Retina (tissue), 1 donor: ENCODE data around the gene IL36RN.
"Not testable (repeated sequence)": the region's sequence is repeated elsewhere in the genome, so short reads cannot be mapped to it uniquely, and the experiment has no call there.

Experiments
- DNase-seq: peaks from one replicate; pipeline ENCODE4 v3.0.0-alpha.2; 2016

The IL36RN gene

DNA sequence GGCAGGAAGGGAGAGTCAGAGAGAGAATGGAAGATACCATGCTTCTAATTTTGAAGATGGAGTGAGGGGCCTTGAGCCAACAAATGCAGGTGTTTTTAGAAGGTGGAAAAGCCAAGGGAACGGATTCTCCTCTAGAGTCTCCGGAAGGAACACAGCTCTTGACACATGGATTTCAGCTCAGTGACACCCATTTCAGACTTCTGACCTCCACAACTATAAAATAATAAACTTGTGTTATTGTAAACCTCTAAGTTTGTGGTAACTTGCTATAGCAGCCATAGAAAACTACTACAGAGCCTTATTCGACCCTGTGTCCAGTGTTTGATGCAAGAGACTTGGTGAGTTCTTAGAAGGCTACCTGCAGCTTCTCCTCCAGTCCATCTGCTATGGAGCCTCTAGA, 16.6 kb downstream of the IL36RN start:
- DNase-seq, result no peak

DNA sequence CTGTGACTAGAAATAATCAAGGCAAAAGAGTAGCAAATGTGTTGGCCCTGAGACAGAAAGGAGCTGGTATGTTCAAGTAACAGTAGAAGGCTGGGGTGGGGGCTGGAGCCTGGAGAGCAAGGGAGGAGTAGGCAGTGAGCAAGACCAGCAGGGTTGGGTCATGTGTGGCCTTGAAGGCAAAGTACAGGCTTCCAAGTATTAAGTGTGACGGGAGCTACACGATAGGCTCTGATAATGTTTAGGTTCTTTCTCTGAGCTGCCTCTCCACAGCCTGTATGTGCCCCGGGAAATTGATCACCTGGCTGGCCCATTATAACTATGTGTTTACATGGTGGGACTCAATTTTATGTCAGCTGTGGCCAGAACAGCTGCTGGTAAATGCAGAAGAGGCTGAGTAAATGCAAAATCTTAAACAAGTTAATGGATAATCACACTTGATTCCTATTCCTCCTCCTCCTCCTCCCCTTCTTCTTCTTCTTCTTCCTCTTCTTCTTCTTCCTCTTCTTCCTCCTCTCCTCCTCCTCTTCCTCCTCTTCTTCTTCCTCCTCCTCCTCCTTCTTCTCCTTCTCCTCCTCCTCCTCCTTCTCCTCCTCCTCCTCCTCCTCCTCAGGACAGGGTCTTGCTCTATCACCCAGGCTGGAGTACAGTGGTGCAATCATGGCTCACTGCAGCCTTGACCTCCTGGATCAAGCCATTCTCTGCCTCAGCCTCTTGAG, 18.1 kb downstream of the IL36RN start:
- no peak for DNase-seq

DNA sequence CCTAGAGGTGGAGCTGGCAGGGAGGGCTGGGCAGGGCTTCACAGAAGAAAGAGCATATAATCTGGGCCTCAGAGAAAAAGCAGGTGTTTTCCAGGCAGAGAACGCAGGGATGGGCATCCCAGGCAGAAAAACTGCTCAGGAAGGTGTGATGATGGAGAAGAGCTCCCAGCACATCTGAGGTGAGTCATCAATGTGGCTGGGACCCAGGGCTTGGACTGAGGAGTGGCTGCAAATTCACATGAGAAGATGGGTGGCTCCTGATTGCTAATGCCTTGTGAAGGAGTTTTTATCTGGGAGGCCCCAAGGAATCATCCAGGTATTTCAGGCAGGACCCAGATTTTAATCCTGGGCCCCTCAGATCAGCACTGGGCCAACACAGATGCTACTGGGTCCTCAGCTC, 18.9 kb downstream of the IL36RN start:
- no peak for DNase-seq

DNA sequence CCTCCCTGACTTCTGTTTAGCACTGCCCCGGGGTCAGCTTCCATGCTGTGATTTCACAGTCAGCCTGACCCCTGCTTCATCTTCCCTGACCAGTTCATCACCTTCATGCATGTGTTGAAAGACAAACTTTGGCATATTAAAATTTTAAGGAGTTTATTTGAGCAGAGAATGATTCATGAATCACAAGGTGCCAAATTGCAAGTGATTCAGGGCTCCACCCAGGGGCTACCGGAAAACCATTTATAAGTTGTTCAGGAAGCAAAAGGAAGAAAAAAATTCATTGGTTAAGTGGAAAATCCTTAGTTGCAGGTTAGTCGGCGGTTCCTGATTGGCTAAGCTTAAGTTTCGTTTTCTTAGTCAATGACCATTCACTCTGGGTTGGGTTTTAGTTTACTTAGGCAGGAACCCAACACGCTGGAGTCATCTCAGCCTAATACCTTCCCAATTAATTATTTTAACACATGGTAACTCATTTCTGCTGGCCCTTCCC, 19.4 kb downstream of the IL36RN start:
- no peak for DNase-seq

DNA sequence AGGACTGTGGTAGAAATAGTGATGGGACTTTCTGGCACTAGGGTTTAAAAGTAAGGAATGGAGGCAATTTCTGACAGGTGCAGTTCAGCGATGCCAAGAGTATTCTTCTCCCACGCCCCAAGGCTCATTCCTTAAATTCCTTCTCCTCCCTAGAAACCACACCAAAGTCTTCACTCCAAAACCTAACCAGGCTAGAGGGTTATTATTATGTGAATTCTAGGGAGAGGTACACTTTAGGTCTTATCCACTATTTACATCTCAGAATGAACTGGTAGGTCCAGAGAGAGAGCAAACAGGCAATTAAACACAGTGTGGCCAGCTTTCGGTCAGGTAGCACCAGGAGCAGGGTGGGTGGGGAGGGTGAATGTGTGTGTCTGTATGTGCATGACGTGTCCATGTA, 20.1 kb downstream of the IL36RN start:
- DNase-seq, result no peak

DNA sequence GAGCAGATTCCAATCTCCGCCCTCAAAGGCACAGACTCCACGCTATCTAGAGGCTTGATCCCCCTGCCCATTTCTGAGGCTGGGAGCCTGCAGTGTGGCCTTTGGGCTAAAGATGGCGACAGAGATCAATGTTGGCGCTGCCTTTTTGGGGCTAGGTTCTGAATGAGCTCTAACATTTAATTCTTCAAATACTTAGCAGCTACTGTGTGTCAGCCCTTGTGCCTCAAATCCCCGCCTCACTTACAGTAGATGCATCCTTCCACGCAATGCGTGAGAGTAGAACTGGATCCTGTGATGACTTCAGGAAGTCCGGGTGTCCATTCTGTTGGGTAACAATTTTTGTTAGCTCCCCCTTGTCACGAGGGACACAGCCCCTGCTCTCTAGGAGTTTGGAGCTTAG, 21.1 kb downstream of the IL36RN start:
- DNase-seq, result peak; percentile 59

DNA sequence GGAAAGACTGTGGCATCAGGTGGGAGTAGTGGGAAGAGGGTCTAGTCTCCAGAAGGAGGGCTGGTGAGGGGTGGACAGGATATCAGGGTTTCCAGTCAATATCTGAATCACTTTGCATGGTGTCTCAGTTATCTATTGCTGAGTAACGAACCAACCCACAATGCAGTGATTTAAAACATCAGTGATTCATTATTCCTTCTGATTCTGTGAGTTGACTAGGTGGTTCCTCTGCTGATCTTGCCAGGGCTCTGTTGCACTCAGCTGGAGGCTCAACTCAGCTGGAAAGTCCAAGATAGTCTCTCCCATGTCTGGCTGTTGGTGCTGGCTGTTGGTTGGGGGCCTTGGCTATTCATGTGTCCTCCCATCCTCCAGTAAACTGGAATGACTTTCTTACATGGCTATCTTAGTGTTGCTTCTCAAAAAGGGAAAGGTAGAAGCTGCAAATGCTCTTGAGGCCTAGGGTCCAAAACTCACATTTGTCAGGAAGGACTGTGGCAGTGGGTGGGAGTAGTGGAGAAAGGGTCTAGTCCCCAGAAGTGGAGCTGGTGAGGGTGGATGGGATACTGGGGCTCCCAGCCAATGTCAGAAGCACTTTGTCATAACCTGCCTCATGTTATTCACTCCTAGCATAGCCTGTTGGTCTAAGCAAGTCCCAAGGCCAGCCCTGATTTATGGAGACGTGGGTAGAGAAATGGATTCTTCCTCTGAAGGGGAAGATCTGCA, 22.7 kb downstream of the IL36RN start:
- DNase-seq, result no peak

DNA sequence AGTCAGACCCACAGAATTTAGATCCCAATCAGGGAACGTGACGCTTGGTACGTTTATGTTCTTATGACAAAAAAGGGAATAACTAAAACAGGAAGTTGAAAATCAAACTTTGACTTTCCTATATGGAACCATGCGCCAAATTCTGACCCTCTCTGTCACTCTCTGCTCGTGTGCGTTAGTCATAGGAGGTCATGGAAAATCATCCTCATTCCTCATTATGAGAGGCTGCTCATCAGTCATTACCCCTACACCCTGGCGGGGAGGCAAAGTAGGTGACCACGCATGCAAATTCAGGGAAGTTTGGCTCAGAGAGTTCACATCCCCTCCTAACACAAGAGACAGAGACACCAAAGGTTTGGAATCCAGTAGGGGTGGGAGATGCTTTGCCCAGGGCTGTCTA, 24.3 kb downstream of the IL36RN start:
- DNase-seq, result no peak

DNA sequence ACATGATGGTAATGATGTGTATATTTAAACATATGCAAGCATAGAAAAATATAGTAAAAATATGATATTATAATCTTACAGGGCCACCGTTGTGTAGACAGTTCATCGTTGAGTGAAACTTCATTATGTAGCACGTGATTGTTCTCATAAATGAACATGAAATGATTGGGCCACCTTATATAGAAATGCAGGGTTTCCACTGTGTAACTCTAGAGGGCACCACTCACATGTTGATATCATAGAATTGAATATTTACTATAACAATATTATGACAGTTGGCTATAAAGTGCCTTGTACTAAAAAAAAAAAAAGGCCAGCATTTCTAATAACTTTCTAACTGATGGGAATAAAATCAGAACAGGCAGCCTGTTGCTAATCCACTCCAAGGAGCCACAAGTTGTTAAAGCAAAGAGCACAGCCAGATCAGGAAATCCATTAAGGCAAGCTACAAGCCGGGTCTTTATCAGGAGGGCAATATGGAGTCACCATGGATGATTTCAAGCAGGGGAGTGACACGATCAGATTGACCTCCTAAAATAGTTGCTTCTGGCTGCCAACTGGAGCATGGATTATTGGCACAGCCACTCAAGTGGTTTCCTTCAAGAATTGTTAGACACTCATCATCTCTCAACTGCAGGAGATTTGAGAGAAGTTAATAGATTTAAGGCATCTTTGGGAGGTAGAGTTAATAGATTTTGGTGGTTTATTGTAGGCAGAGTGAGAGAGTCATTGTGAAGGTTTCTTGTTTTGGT, 25.4 kb downstream of the IL36RN start:
- DNase-seq, result no peak

DNA sequence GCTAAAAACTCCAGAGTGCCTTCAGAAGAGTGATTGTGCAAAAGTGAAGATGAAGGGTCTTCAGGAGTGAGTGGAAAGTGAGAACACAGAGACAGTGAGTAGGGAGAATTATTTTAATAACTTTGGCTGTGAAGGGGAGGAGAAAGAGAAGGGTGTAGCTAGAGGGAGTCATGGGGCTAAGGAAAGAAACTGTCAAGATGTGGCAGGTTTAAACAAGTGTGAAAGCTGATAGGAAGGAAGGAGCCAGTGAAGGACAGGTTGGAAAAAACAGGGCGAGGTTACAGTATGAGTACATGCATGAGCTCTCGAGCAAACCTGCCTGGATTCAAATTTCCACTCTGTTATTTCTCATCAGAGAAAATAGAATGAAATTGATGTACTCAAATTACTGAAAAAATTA, 26.5 kb downstream of the IL36RN start:
- DNase-seq, result no peak

DNA sequence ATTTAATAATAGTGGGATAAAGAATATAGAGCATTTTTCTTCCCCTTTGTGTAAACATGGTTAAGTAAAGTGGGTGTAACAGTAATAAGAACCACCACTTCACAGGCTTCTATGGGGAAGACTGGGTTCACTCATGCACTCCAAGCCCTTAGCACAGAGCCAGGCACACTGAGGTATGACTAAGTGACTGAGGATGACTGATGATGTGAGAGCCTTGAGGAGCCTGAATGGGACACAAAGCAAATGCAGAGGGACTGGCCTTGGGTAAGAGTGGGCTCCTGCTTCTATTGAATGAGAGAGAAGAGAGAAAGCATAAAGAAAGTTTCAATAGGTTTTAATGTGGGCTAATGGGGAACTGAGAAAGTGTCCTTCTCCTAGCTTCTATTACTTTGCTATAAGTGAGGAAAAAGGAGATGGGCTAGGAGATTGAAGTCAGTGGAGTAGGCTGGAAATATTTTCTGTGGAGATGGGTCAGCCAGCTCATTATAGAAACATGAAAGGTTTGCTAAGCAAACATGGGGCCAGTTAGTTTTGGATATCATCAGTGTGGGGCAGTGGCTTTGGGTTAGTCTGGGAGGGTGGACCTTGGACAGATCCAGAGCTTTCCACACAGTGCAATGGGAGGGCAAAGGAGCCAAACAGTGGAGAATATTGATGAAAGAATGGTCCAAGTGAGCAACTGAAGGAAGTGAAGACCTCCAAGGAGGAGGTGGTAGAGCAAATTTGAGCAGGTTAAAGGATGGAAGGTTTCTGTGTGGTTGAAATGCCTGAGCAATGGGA, 29.4 kb downstream of the IL36RN start:
- no peak for DNase-seq

DNA sequence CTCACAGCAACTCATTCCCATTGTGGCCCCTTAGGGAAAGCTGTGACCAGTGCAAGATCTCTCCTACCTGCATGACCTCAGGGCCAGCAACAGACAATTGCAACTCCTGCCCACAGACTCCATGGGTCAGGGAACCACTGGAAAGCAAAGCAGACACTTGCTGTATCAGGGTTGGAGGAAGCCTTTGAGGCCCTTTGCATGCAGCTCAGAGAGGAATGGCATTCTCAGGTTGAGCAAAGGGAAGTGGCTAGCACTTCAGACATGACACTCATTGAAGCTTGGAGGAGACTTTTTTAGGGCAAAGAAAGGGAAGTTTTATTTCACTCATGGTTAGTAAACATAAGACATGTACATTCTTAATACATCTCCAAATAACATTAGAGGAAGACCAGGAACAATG, 30.9 kb downstream of the IL36RN start:
- DNase-seq, result no peak

DNA sequence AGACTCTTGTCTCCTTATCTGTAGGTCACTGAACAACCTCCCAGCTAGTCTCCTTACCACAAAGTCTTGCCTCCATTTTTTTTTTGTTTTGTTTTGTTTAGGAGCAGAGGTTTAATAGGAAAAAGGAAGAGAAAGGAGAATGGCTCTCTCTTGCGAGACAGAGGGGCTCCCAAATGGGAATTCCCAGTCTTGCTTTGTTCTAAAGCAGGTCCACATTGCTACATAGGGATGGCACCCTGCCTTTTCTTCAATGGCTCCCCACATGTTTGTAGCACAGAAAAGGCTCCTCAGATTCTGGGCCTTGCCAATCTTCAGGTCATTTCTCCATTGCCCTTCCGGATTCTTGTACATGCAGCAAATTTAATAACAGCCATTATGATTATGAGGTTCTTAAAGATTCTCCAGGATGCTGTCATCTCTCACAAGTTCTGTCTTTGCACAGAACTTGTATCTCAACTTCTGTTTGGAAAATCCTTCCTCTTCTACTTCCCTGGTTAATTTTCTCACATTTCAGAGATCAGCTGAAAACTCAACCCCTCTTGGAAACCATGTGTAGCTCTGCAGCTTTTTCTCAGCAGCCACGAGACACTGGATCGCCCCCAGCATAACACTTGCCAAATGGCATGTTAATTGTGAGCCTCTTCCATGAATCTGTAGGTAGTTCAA, 32.4 kb downstream of the IL36RN start:
- no peak for DNase-seq

DNA sequence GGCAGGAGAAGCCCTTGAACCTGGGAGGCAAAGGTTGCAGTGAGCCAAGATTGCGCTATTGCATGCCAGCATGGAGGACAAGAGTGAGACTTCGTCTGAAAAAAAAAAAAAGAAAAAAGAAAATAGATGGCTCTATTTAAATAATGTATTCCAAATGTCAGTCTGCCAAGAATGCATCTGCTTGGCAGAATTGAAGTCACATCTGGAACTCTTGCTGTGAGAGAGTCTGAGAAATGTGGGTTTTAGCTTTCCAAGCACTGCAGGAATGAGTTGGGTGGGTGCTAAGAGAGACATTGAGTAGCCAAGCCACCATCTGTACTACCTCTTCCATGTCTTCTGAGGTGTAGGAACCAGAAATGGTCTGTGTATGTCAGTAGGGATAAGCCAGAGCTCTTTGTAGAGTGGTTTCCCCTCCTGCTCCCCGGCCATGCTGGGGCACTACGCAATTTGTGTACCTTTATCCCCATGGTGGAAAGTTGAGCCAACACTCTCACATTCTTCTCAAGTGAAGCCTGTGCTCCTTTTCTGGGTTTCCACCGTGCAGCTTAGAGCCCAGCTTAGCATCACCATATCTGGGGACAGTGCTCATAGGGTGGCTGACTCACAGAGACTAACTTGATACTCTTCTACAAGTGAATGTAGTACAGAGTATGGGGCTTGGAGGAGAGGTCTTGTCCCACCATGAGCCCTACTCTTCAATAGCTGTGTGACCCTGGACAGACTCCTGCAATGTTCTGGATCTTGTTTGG, 34.0 kb downstream of the IL36RN start:
- no peak for DNase-seq

DNA sequence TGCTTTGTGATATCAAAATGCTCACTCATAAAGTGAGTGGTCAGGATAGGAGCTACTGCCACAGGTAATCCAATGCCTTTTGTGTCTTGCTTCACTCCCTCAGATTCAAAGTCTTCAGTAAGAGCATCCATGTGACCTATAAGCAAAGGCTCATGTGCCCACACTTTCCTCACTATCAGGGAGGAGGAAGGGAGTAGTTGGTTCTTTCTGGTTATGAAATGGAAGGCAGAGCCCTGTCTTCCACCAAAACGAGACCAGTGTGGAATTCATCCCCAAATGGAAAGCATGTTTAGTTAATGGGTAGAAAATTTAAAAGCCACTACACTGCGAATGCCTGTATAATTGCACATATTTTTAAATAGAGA, 34.6 kb downstream of the IL36RN start:
- no peak for DNase-seq

DNA sequence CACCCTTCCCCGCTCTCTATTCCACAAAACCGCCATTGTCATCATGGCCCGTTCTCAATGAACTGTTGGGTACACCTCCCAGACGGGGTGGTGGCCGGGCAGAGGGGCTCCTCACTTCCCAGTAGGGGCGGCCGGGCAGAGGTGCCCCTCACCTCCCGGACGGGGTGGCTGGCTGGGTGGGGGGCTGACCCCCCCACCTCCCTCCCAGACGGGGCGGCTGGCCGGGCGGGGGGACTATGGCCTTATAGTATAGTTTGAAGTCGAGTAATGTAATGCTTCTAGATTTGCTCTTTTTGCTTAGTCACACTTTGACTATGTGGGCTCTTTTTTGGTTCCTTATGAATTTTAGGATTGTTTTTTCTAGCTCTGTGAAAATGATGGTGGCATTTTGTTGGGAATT, 37.3 kb downstream of the IL36RN start:
- not testable (repeated sequence) for DNase-seq

DNA sequence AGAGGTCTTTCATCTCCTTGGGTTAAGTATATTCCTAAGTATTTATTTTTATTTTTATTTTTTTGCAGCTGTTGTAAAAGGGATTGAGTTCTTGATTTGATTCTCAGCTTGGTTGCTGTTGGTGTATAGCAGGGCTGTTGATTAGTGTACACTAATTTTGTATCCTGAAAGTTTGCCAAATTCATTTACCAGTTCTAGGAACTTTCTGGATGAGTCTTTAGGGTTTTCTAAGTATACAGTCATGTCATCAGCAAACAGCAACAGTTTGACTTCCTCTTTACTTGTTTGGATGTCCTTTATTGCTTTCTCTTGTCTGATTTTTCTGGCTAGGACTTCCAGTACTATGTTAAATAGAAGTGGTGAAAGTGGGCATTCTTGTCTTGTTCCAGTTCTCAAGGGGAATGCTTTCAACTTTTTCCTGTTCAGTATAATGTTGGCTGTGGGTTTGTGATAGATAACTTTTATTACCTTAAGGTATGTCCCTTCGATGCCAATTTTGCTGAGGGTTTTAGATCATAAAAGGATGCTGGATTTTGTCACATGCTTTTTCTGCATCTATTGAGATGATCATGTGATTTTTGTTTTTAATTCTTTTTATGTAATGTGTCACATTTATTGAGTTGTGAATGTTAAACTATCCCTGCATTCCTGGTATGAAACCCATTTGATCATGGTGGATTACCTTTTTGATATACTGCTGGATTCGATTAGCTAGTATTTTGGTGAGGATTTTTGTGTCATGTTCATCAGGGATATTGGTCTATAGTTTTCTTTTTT, 38.0 kb downstream of the IL36RN start:
- DNase-seq, result not testable (repeated sequence)

DNA sequence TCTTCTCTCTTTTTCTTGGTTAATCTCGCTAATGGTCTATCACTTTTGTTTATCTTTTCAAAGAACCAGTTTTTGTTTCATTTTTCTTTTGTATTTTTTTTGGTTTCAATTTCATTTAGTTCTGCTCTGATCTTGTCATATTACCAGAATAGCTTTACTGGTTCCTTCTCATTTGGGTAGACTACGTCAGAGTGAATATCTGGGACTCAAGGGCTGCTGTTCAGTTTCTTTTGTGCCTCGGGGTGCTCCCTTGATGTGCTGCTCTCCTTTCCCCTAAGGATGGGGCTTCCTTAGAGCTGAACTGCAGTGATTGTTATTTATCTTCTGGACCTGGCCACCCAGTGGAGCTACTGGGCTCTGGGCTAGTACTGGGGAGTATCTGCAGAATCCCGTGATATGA, 39.0 kb downstream of the IL36RN start:
- no peak for DNase-seq

DNA sequence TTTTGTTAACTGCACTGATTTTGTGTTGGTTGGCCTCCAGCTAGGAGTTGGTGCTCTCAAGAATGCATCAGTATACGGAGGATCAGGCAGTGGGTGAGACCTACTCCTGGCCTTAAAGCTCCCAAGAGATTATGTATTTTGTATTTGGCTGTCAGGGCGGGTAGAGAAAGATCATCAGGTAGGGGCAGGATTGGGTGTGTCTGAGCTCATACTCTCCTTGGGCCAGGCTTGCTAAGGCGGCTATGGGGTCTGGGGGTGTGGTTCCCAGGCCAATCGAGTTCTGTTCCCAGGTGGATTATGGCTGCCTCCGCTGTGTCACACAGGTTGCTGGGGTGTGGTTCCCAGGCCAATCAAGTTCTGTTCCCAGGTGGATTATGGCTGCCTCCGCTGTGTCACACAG, 39.5 kb downstream of the IL36RN start:
- no peak for DNase-seq

DNA sequence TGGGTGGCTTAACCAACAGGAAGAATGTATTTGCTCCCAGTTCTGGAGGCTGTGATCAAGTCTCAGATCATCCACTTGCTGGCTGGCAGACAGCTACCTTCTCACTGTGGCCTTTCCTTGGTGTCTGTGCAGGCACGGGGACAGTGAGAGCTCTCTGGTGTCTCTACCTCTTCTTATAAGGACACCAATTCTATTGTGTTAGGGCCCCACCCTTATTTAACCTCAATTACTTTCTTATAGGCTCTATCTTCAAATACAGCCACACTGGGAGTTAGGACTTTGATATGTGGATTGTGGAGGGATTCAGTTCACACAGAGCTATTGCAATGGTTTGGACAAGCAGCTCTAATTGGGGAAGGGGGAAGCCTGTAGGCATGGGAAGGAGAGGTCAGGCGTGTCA, 43.1 kb downstream of the IL36RN start:
- DNase-seq, result no peak

DNA sequence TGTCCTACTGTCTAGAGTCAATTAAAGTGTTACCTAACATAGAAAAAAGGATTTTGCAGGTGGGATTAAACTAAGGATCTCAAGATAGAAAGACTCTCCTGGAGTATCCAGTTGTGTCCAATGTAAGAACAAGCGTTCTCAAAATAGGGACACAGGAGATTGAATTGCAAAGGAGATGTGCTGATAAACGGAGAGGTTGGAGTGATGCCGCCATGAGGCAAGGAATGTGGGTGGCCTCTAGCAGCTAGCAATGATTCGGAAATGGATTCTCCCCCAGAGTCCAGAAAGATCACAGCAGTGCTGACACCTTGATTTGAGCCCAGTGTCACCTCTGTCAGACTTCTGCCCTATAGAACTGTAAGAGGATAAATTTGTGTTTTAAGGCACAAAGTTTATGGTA, 44.3 kb downstream of the IL36RN start:
- no peak for DNase-seq
